A549 treated with GW870086 at 1 μM for 4 hours (cell line): ENCODE data around the gene ISLR. TPM values are rescaled to one million over a fixed set of nuclear protein-coding genes. Genes with fewer than 3 reads are reported as not detected.

Experiments
- total RNA-seq: library from RNA; stranded (reverse); fragments of 200-300 nt; extraction: Qiagen RNA extraction; gene quantifications from 5 replicates; pipeline ENCODE4 v1.2.3, GENCODE V29; 2022; ENCODE audit warnings: low read depth

The ISLR gene, protein sequence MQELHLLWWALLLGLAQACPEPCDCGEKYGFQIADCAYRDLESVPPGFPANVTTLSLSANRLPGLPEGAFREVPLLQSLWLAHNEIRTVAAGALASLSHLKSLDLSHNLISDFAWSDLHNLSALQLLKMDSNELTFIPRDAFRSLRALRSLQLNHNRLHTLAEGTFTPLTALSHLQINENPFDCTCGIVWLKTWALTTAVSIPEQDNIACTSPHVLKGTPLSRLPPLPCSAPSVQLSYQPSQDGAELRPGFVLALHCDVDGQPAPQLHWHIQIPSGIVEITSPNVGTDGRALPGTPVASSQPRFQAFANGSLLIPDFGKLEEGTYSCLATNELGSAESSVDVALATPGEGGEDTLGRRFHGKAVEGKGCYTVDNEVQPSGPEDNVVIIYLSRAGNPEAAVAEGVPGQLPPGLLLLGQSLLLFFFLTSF
- 0.33 to 0.60 TPM (median 0.43 TPM) in 5 replicates for total RNA-seq

DNA sequence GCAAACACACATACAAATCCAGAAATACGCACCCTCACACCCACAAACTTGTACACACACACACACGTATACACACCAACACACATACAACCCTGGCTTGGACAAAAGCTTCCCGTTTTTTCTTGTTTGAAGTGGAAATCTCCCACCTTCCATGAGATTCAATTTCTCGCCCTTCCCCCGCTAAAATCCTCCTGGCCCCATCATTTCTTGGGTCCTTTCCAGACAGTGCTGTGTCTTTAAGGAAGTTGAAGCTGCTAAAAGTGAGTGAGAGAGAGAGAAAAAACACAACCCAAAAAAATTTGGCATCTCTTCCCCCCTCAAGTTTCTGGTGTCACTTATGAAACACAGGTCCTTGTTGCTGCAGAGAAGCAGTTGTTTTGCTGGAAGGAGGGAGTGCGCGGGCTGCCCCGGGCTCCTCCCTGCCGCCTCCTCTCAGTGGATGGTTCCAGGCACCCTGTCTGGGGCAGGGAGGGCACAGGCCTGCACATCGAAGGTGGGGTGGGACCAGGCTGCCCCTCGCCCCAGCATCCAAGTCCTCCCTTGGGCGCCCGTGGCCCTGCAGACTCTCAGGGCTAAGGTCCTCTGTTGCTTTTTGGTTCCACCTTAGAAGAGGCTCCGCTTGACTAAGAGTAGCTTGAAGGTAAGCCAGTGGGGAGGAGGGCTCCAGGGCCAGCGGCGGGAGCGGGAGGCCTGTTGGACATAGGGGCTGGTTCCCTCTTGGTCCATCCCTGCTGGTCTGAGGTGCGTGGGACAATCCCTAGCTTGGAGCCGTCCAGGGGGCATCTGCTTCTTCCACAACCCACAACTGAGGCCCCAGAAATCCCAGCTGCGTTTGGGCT lies at the start of gene ISLR:
TSS of gene ISLR (plus strand) at position 331 of the 839 bp plus-strand sequence. CDS start 1,149 bp downstream, outside the sequence.

DNA sequence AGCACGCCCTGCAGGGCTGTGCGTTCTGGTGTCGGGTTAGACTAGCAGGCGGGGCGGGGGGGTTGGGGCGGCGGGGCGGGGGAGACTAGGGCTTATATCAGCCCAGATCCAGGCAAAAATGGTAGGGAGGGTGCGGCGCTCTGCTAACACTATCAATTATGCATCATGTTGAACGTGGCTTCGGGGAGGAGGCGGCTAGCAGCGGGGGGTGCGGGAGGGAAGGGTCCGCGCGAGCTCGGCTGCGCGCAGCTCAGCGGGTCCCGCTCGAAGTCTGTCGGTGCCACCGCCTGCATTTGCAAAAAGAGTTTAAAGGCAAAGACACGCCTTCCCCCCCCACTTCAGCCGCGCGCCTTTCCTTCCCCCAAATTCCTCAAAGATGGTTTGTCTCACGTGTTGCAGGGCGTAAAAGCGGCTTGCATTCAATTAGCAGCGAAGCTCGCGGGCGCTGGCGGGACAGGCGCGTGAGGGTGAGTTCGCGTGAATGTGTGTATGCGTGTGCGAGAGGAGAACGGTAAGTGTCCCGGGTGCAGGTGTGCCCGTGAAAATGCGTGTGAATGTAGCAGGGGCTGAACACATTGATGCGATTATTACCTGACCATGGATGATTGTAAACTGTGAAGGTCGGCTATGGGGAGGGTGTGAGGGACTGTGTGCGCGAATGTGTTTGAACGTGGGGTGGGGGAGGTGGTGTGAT lies 43.2 kb upstream of the ISLR start, which contains the start of gene ISLR2:
TSS of gene ISLR2 (plus strand) at position 432 of the 694 bp plus-strand sequence. CDS start 2,169 bp downstream, outside the sequence.

DNA sequence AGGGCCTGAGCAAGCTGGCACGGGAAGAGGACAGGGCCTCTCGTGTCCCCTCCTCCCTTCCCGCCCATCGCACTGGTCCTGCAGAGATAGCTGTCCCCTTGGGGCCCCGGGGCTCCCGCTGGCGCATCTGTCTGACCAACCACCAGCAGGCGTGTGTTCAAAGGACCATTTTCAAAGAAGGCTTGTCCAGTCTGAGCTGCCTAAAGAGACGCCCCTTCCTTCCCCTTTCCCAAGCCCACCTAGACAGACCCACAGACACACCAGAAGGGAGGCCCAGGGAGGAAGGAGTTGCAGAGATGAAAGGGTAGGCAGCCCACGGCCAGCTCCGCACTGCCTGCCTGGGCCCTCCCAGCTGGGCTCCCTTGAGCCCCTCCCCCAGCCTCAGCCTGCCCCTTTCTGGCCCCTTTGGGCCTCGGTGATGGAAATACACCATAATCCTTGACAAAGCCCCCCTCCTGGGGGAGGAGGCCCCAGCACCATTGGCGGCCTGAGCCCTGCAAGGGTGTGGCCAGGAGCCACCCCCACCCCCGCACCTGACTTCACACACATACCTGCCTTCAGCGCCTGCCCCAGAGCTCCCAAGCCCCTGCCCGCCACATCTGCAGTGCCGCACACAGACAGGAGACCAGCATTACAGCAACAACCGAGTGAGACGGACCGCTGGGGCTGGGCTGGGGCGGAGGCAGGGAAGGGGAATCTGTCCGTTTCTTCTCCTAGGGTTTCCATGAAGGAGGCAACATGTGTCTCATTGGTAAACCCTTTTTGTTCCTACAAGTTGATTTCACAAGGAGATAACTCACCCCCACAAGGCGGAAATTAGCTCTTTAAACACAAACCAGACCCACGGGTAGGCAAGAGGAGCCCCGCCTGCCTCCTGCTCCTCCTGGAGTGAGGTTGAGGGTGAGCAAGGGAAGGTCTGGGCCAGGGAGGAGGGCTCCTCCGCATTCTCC lies 29.2 kb downstream of the ISLR start, which contains the start of gene STRA6:
TSS of gene STRA6 (minus strand) at position 336 of the 950 bp plus-strand sequence. CDS start 520 bp downstream, outside the sequence.

Other genes starting within 250 kb of the ISLR start
- 0.41 to 0.95 TPM (median 0.67 TPM) in 5 replicates for gene LOXL1, start 247.2 kb upstream of the ISLR start, total RNA-seq
- 9.5 to 13.3 TPM (median 11.8 TPM) in 5 replicates for gene STOML1, start 181.4 kb upstream of the ISLR start, total RNA-seq
- 12.4 to 18.0 TPM (median 15.8 TPM) in 5 replicates for gene PML, start 179.0 kb upstream of the ISLR start, total RNA-seq
- gene GOLGA6A, start 91.2 kb upstream of the ISLR start, total RNA-seq = 0.06 to 0.16 TPM (median 0.09 TPM) in 5 replicates
- gene ISLR2, start 43.1 kb upstream of the ISLR start, total RNA-seq = 0.07 to 0.28 TPM (median 0.26 TPM) in 5 replicates
- 63.1 to 94.6 TPM (median 85.2 TPM) in 5 replicates for gene STRA6, start 29.1 kb downstream of the ISLR start, total RNA-seq
- 8.0 to 9.7 TPM (median 8.7 TPM) in 5 replicates for gene CCDC33, start 62.6 kb downstream of the ISLR start, total RNA-seq
- not detected in 5 replicates for gene CYP11A1, start 193.9 kb downstream of the ISLR start, total RNA-seq